22Rv1 (cell line): ENCODE data around the gene GOLGA6L25.
A peak's percentile ranks its signal among the peaks of the same experiment; 100 is the strongest.
"Not testable (repeated sequence)": the region's sequence is repeated elsewhere in the genome, so short reads cannot be mapped to it uniquely, and the experiment has no call there.

Source experiments
- H3K27ac ChIP-seq: fragments of 450-650 bp; 2 replicates; pipeline ENCODE4 v1.5.1; 2017

GOLGA6L25 gene, protein sequence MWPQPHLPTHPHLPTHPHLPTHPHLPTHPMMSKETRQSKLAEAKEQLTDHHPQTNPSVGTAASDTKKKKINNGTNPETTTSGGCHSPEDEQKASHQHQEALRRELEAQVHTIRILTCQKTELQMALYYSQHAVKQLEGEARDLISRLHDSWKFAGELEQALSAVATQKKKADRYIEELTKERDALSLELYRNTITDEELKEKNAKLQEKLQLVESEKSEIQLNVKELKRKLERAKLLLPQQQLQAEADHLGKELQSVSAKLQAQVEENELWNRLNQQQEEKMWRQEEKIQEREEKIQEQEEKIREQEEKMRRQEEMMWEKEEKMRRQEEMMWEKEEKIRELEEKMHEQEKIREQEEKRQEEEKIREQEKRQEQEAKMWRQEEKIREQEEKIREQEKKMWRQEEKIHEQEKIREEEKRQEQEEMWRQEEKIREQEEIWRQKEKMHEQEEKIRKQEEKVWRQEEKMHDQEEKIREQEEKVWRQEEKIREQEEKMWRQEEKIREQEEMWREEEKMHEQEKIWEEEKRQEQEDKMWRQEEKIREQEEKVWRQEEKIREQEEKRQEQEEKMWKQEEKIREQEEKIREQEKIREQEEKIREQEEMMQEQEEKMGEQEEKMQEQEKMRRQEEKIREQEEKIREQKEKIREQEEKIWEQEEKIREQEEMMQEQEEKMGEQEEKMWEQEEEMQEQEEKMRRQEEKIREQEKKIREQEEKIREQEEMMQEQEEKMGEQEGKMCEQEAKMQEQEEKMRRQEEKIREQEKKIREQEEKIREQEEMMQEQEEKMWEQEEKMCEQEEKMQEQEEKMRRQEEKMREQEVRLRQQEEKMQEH

GRCh38 chr15:28553268-28553667 is at the start of gene GOLGA6L25:
GOLGA6L25 (plus strand) TSS chr15:28553568; CDS start chr15:28553629, 61 bp downstream.
- not testable (repeated sequence) for H3K27ac ChIP-seq

DNA sequence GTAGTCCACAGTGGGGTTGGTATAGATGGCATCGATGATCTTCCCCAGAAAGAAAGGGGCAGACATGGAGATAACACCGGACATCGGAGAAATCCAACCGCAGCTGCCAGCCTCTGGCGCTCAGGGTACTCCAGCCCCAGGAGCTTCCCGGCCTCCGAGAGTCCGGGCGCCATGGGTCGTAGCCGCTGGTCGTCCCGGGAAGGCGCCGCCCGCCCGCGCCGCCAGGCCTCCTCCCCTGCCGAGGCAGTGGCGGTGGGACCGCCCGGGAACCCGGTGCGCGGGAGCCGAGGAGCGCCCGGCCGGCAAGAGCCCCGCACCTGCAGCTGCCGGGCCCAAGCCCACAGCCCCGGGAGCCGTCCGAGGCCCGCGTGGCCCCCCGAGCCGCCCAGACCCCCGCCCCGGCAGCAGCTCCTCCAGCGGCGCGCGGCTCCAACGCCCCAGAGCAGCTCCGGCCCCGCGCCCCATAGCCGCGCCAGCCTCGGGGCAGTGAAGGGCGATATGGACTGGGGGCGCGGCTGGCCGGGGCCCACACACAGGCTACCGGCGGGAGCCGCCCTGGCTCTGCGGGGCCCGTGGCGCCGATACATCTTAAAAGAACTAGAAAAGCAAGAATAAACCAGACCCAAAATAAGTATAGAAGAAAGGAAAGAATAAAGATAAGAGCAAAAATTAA is 45.0 kb upstream of the GOLGA6L25 start:
- not testable (repeated sequence) for H3K27ac ChIP-seq

DNA sequence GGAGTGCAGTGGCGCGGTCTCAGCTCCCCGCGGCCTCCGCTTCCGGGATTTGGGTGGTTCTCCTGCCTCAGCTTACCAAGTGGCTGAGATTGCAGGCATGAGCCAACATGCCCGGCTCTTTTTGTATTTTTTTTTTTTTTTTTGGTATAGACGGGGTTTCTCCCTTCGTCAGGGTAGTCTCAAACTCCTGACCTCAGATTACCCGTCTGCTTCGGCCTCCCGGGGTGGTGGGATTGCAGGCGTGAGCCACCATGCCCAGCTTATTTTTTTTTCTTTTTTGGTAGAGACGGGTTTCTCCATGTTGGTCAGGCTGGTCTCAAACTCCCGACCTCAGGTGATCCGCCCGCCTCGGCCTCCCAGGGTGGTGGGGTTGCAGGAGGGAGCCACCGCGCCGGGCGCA is 39.2 kb upstream of the GOLGA6L25 start:
- H3K27ac ChIP-seq = not testable (repeated sequence)

DNA sequence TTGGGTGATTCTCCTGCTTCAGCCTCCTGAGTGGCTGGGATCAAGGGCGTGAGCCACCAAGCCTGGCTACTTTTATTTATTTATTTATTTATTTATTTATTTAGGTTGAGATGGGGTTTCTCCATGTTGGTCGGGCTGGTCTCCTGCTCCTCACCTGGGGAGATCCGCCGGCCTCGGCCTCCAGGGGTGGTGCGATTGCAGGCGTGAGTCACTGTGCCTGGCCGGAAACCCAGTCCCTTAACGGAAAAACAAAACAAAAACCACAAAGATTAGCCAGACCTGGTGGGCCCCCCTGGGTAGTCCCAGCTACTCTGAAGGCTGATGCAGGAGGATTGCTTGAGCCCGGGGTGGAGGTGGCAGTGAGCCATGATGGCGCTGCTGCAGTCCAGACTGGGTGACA is 38.2 kb upstream of the GOLGA6L25 start:
- not testable (repeated sequence) for H3K27ac ChIP-seq

- H3K27ac ChIP-seq = not testable (repeated sequence)
Measured at GRCh38 chr15:28532954-28533353, 20.4 kb upstream of the GOLGA6L25 start, which contains the start of gene GOLGA8G. GOLGA8G (minus strand) TSS chr15:28532971; CDS start chr15:28532909, 62 bp downstream.

DNA sequence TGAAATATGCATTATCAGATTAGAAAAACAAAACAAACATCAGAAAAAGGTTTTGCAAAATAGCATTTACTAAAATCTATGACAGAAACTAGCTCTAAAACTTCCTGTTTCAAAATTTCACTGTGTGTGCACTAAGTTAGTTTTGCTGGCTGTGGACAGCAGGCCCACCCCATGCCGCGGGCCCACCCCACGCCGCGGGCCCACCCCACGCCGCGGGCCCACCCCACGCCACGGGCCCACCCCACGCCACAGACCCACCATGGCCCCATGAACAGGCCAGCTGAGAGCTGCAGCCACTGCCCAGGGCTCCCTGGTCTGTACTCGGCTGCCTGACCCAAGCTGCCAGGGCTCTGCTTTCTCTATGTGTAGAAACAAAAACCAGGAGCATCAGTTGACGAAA is 20.0 kb downstream of the GOLGA6L25 start:
- not testable (repeated sequence) for H3K27ac ChIP-seq

GRCh38 chr15:28588977-28589606 is 35.7 kb downstream of the GOLGA6L25 start:
- peak overlapping the region; percentile 76 for H3K27ac ChIP-seq

- peak overlapping the region; percentile 76 for H3K27ac ChIP-seq
Measured at GRCh38 chr15:28589769-28590168, 36.4 kb downstream of the GOLGA6L25 start.

GRCh38 chr15:28592395-28592794 is 39.0 kb downstream of the GOLGA6L25 start:
- H3K27ac ChIP-seq = not testable (repeated sequence)

GRCh38 chr15:28593424-28594129 is 40.2 kb downstream of the GOLGA6L25 start:
- H3K27ac ChIP-seq = not testable (repeated sequence)

GRCh38 chr15:28597471-28597870 is 44.1 kb downstream of the GOLGA6L25 start:
- H3K27ac ChIP-seq = not testable (repeated sequence)

DNA sequence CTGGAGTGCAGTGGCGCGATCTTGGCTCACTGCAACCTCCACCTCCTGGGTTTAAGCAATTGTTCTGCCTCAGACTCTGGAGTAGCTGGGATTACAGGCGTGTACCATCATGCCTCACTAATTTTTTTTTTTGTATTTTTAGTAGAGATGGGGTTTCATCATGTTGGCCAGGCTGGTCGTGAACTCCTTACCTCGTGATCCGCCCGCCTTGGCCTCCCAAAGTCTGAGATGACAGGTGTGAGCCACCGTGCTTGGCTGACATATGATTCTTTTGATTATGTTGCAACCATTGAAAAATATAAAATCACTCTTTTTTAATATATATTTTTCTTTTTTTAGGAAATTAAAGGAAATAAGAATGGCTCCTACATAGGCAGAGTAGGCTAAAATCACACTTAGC is 44.8 kb downstream of the GOLGA6L25 start:
- not testable (repeated sequence) for H3K27ac ChIP-seq

GRCh38 chr15:28602152-28602551 is 48.8 kb downstream of the GOLGA6L25 start:
- not testable (repeated sequence) for H3K27ac ChIP-seq
